Prostate gland (tissue), 2 donors: ENCODE measurements around the gene EHMT1.

Experiments used
- POLR2A ChIP-seq: fragments of 450-650 bp; IDR thresholded peaks from one replicate; pipeline ENCODE4 v1.6.1; 2016; ENCODE audit warnings: antibody characterized with exemption, mild to moderate bottlenecking
- POLR2AphosphoS5 ChIP-seq: sonication (generic); formaldehyde crosslinking; IDR thresholded peaks from one replicate; pipeline ENCODE4 v1.6.1; 2017; ENCODE audit warnings: antibody characterized with exemption
- TF ChIP-seq, protein P1 (sequence below), 4 experiments: fragments of 200-600 bp in 2 of 4; fragments of 450-650 bp in 2 of 4; sonication (generic) in 2 of 4; IDR thresholded peaks; 1 replicate in 3 of 4; 2 replicates in 1 of 4; pipeline ENCODE4 v1.5.1; 2016 to 2019; ENCODE audit warnings: antibody characterized with exemption in 4 of 4, mild to moderate bottlenecking in 2 of 4, moderate library complexity in 2 of 4

DNA sequence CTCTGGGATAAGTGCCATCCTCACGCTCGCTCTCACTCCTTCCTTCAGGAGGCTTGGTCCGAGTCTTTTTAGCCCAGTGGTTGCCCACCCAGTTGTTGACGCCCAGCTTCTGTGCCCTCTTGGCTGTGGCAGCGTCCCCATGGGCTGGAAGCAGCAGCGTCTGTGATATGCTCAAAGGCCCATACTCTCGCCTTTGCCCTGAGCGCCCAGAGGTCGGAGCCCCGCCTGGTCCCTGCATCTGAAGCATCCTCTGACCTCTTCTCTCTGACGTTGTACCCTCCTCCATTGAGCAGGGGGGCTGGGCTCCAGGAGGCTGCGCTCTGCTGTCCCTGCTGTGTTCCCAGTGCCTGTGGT is 180.8 kb downstream of the EHMT1 start:
- TF ChIP-seq POLR2AphosphoS5, result no peak
- TF ChIP-seq POLR2A, result no peak
- TF ChIP-seq, protein P1, sequence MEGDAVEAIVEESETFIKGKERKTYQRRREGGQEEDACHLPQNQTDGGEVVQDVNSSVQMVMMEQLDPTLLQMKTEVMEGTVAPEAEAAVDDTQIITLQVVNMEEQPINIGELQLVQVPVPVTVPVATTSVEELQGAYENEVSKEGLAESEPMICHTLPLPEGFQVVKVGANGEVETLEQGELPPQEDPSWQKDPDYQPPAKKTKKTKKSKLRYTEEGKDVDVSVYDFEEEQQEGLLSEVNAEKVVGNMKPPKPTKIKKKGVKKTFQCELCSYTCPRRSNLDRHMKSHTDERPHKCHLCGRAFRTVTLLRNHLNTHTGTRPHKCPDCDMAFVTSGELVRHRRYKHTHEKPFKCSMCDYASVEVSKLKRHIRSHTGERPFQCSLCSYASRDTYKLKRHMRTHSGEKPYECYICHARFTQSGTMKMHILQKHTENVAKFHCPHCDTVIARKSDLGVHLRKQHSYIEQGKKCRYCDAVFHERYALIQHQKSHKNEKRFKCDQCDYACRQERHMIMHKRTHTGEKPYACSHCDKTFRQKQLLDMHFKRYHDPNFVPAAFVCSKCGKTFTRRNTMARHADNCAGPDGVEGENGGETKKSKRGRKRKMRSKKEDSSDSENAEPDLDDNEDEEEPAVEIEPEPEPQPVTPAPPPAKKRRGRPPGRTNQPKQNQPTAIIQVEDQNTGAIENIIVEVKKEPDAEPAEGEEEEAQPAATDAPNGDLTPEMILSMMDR (IDR thresholded peaks at IDR 0.05), result no peak
